ENCODE results near the gene TDRD12. TPM values are rescaled to one million over a fixed set of nuclear protein-coding genes. Genes with fewer than 3 reads are reported as not detected.
"Not testable (repeated sequence)": the region's sequence is repeated elsewhere in the genome, so short reads cannot be mapped to it uniquely, and the experiment has no call there.

Gene TDRD12
- total RNA-seq, 2 experiments from 2014 or later = 0.21 to 0.25 TPM

DNA sequence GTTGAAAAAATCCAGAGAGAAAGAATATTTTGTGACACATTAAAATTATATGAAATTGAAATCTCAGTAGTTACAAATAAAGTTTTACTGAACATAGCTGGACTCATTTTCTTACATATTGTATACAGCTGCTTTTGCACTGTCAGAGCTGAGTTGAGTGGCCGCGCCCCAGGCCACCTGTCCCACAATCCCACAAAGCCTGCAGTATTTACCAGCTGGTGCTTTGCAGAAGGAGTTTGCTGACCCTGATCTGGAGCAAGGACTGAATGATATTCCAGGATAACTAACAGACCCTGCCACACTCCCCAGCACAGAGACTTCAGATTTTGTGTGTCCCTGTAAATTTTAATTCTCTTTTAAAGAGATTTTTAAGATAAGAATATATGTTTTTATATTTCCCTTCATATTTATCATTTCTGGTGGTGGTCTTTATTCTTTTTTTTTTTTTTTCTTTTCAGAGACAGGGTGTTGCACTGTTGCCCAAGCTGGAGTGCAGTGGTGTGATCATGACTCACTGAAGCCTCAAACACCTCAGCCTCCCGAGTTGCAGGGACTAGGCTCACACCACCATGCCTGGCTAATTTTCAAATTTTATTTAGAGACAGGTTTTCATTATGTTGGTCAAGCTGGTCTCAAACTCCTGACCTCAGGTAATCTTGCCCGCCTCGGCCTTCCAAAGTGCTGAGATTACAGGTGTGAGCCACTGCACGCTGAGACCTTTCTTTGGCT lies 48.5 kb downstream of the TDRD12 start:
- intact Hi-C loops (cut with micrococcal nuclease) = no loop called here
- CTCF ChIA-PET = no interaction called here
- H3K4me1 Mint-ChIP-seq (ENCODE audit: low read depth) = no peaks in the 10 kb centered on the region
- no peaks in the 10 kb centered on the region for H3K36me3 Mint-ChIP-seq (ENCODE audit: low read depth)
- DNase-seq = no peak
- no peaks in the 10 kb centered on the region for H3K9me3 Mint-ChIP-seq
- H3K27ac Mint-ChIP-seq = no peak overlapping the region
- no peak overlapping the region for H3K4me3 Mint-ChIP-seq
- H3K27me3 Mint-ChIP-seq (ENCODE audit: low read depth) = no peaks in the 10 kb centered on the region

DNA sequence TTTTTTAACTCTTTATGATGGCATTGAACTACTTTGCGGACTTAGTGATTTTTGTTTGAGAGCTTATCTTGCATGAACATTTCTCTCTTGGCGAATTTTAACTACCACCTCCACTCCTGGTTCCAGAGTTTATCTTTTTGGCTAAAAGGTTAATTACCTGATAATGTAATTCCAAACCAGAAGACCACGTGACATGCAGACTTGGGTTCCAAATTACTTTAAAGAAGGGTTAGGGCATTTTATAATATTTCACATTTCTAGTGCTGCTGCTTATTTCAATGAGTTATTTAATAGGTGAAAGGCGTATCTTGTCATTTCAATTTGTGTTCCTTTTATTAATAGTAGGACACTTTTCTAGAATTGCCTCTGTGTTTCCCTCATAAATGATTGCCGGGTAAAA lies 52.0 kb downstream of the TDRD12 start:
- Mint-ChIP-seq H3K27ac (no peak overlapping the region), H3K4me1 (ENCODE audit: low read depth) (peaks cover 5% of the 10 kb centered on the region), H3K4me3 (no peak overlapping the region), H3K27me3 (ENCODE audit: low read depth) (no peaks in the 10 kb centered on the region), H3K9me3 (no peaks in the 10 kb centered on the region), H3K36me3 (ENCODE audit: low read depth) (no peaks in the 10 kb centered on the region)
- CTCF ChIA-PET = interaction anchor here (0.6 kb wide), 1 partner anchor 11 kb away, joined by 3 read pairs; no protein-coding TSS in a partner anchor
- intact Hi-C loops (cut with micrococcal nuclease) = no loop called here
- no peak for DNase-seq

DNA sequence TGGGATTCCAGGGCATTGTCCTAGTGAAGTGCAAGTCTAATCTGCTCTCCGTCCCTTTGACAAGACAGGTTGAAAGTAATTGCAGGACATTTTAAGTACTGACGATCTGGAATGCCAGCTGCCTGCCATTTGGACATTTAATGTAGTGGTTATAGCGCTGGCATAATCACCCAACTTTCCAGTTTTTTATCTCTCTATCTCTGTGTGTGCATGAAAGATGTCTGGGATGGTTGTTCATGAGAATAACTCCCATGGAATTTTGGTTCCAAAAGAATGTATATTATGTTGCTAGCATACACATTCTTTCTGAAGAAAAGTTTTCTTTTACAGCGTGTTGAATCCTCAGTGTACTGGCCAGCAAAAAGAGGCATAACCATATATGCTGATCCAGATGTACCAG lies 53.6 kb downstream of the TDRD12 start:
- H3K27me3 Mint-ChIP-seq (ENCODE audit: low read depth) = no peaks in the 10 kb centered on the region
- DNase-seq = no peak
- no peaks in the 10 kb centered on the region for H3K36me3 Mint-ChIP-seq (ENCODE audit: low read depth)
- H3K4me3 Mint-ChIP-seq = no peak overlapping the region
- no peaks in the 10 kb centered on the region for H3K9me3 Mint-ChIP-seq
- peaks cover 5% of the 10 kb centered on the region for H3K4me1 Mint-ChIP-seq (ENCODE audit: low read depth)
- CTCF ChIA-PET = no interaction called here
- H3K27ac Mint-ChIP-seq = no peak overlapping the region
- intact Hi-C loops (cut with micrococcal nuclease) = no loop called here

DNA sequence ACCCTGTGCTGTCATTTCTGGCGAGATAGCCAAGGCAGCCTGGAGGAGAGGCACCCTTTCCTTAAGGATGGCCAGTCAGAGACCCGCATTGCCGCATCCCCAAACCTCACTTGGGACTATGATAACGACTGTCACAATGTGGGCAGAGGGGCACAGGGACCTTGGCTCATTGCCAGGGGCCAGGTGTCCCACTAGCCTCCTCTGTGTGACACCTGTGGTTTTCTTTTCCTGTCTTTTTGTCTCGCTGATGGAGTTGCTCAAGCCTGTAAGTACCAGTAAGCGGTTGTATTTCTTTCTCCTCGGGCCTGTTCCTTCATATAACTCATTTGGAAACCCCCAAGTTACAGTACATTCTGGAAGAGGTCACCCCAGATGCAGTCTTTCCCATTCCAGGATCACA lies 59.5 kb downstream of the TDRD12 start:
- CTCF ChIA-PET = no interaction called here

DNA sequence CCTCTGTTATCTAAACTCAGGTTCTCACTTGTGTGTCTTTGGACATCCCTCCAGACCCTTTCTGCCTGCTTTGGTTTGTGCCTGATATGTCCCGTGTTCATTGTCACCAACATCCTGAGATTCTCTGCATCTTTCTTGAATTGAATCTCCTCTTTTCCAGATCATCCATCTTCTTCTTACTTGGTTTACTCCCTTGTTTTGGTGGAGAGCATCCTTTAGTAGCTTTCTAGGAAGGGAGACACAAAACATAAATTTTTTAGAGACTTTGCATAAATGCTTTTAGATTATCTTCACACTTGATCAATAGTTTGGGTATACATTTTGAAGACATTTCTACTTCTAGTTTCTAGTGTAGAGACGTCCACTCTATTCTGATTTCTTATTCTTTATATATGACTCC lies 61.7 kb downstream of the TDRD12 start:
- H3K9me3 Mint-ChIP-seq = peaks cover 22% of the 10 kb centered on the region
- peaks cover 3% of the 10 kb centered on the region for H3K36me3 Mint-ChIP-seq (ENCODE audit: low read depth)
- H3K27ac Mint-ChIP-seq = no peak overlapping the region
- no peak overlapping the region for H3K4me3 Mint-ChIP-seq
- peaks cover 2% of the 10 kb centered on the region for H3K27me3 Mint-ChIP-seq (ENCODE audit: low read depth)
- DNase-seq = no peak
- H3K4me1 Mint-ChIP-seq (ENCODE audit: low read depth) = peaks cover 3% of the 10 kb centered on the region
- intact Hi-C loops (cut with micrococcal nuclease) = no loop called here
- CTCF ChIA-PET = no interaction called here

More for the DNA sequence above, 59.5 kb downstream of the TDRD12 start:
- H3K27ac Mint-ChIP-seq = no peak overlapping the region
- peaks cover 5% of the 10 kb centered on the region for H3K4me1 Mint-ChIP-seq (ENCODE audit: low read depth)
- H3K27me3 Mint-ChIP-seq (ENCODE audit: low read depth) = no peaks in the 10 kb centered on the region
- peaks cover 17% of the 10 kb centered on the region for H3K9me3 Mint-ChIP-seq
- peaks cover 3% of the 10 kb centered on the region for H3K36me3 Mint-ChIP-seq (ENCODE audit: low read depth)
- intact Hi-C loops (cut with micrococcal nuclease) = no loop called here
- no peak overlapping the region for H3K4me3 Mint-ChIP-seq
- DNase-seq = no peak

DNA sequence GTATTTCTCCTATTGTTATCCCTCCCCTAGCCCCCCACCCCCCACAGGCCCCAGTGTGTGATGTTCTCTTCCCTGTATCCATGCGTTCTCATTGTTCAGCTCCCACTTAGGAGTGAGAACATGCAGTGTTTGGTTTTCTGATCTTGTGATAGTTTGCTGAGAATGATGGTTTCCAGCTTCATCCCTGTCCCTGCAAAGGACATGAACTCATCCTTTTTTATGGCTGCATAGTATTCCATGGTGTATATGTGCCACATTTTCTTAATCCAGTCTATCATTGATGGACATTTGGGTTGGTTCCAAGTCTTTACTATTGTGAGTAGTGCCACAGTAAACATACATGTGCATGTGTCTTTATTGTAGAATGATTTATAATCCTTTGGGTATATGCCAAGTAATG lies 62.5 kb downstream of the TDRD12 start:
- H3K9me3 Mint-ChIP-seq = peaks cover 24% of the 10 kb centered on the region

DNA sequence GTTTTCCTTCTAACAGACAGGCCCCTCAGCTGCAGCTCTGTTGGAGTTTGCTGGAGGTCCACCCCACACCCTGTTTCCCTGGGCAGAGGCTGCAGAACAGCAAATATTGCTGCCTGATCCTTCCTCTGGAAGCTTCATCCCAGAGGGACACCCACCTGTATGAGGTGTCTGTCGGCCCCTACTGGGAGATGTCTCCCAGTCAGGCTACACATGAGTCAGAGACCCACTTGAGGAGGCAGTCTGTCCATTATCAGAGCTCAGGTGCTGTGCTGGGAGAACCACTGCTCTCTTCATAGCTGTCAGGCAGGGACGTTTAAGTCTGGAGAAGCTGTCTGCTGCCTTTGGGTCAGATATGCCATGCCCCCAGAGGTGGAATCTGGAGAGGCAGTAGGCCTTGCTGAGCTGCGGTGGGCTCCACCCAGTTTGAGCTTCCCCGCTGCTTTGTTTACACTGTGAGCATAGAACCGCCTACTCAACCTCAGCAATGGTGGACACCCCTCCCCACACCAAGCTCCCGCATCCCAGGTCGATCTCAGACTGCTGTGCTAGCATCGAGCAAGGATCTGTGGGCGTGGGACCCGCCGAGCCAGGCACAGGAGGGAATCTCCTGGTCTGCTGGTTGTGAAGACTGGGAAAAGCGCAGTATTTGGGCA lies 67.7 kb downstream of the TDRD12 start:
- H3K9me3 Mint-ChIP-seq = peaks cover 13% of the 10 kb centered on the region
- H3K4me3 Mint-ChIP-seq; H3K27ac Mint-ChIP-seq; H3K36me3 Mint-ChIP-seq (ENCODE audit: low read depth); DNase-seq; H3K27me3 Mint-ChIP-seq (ENCODE audit: low read depth); intact Hi-C loops (cut with micrococcal nuclease): not testable (repeated sequence)
- H3K4me1 Mint-ChIP-seq (ENCODE audit: low read depth) = peaks cover 14% of the 10 kb centered on the region
- CTCF ChIA-PET = interaction anchor here (0.6 to 0.7 kb wide), 4 partner anchors 10 to 668 kb away, joined by 3 to 5 read pairs (median 3); no protein-coding TSS in a partner anchor

More for the DNA sequence above, 62.5 kb downstream of the TDRD12 start:
- H3K4me3 Mint-ChIP-seq; DNase-seq; H3K4me1 Mint-ChIP-seq (ENCODE audit: low read depth); H3K27ac Mint-ChIP-seq; H3K27me3 Mint-ChIP-seq (ENCODE audit: low read depth); intact Hi-C loops (cut with micrococcal nuclease); H3K36me3 Mint-ChIP-seq (ENCODE audit: low read depth); CTCF ChIA-PET: not testable (repeated sequence)

DNA sequence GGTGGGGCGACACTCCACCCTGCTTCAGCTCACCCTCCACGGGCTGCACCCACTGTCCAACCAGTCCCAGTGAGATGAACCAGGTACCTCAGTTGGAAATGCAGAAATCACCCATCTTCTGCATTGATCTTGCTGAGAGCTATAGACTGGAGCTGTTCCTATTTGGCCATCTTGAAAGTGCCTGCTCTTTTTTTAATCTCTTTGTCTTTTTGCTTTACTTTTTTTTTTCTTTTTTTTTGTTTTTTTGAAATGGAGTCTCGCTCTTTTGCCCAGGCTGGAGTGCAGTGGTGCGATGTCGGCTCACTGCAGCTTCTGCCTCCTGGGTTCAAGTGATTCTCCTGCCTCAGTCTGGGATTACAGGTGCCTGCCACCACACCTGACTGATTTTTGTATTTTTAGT lies 68.3 kb downstream of the TDRD12 start:
- H3K4me3 Mint-ChIP-seq; H3K27ac Mint-ChIP-seq; H3K36me3 Mint-ChIP-seq (ENCODE audit: low read depth); DNase-seq; intact Hi-C loops (cut with micrococcal nuclease); H3K27me3 Mint-ChIP-seq (ENCODE audit: low read depth): not testable (repeated sequence)
- peaks cover 14% of the 10 kb centered on the region for H3K4me1 Mint-ChIP-seq (ENCODE audit: low read depth)
- peaks cover 10% of the 10 kb centered on the region for H3K9me3 Mint-ChIP-seq
- CTCF ChIA-PET = interaction anchor here (0.6 to 0.7 kb wide), 2 partner anchors 25 to 667 kb away, joined by 3 to 5 read pairs; no protein-coding TSS in a partner anchor

DNA sequence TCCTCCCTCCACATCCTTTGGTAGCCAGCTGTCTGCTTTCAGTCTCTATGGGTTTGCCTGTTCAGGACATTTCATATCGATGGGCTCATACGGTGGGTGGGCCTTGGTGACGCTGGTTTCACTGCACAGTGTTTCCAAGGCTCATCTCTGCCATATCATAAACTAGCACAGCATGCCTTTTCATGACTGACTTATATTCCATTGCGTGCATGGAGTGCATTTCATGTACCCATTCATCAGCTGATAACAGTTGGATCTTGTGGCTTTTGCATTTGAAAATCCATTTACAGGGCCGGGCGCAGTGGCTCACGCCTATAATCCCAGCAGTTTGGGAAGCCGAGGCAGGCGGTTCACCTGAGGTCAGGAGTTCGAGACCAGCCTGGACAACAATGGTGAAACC lies 69.9 kb downstream of the TDRD12 start:
- DNase-seq = no peak
- H3K4me1 Mint-ChIP-seq (ENCODE audit: low read depth) = peaks cover 22% of the 10 kb centered on the region
- no peaks in the 10 kb centered on the region for H3K36me3 Mint-ChIP-seq (ENCODE audit: low read depth)
- H3K4me3 Mint-ChIP-seq = no peak overlapping the region
- intact Hi-C loops (cut with micrococcal nuclease) = no loop called here
- CTCF ChIA-PET = no interaction called here
- H3K27ac Mint-ChIP-seq = no peak overlapping the region
- peaks cover 7% of the 10 kb centered on the region for H3K9me3 Mint-ChIP-seq
- peaks cover 2% of the 10 kb centered on the region for H3K27me3 Mint-ChIP-seq (ENCODE audit: low read depth)

DNA sequence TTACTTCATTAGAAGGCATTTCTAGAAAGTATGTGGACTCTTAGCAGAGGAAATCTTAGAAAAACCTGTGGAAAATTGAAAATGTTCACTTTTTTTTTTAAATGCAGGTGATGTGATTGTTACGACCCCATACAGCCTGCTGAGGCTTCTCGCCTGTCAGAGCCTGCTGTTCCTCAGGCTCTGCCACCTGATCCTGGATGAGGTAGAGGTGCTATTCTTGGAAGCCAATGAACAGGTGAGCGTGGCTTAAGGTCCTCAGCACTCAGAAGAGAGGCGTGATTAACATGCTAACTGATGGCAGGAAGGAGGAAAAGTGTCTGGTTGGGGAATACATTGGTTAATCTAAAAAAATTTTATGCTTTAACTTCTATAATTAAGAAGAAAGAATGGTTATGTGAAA lies 78.6 kb downstream of the TDRD12 start:
- Mint-ChIP-seq H3K9me3 (no peaks in the 10 kb centered on the region), H3K27ac (no peak overlapping the region), H3K27me3 (ENCODE audit: low read depth) (no peaks in the 10 kb centered on the region), H3K4me1 (ENCODE audit: low read depth) (peaks cover 44% of the 10 kb centered on the region), H3K36me3 (ENCODE audit: low read depth) (no peaks in the 10 kb centered on the region), H3K4me3 (no peak overlapping the region)
- CTCF ChIA-PET = no interaction called here
- intact Hi-C loops (cut with micrococcal nuclease) = loop anchor here (10.0 kb wide), 1 partner anchor 203 kb away; no protein-coding TSS in a partner anchor
- no peak for DNase-seq

DNA sequence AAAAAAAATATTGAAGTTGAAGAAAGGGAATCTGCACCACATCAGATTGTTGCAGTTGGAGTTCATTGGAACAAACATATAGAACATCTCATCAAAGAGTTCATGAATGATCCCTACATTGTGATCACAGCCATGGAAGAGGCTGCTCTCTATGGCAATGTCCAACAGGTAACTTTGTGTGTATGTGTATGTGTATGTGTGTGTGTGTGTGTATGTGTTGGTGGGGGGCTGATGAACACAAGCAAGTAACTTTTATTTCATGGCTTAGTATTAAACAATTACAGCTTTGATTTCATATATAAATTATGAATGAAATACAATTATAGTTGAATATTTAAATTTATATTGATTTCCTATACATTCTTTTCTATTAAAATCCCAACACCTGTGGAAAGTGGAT lies 80.6 kb downstream of the TDRD12 start:
- CTCF ChIA-PET = interaction anchor here (1.2 kb wide), 1 partner anchor 9 kb away, joined by 3 read pairs; no protein-coding TSS in a partner anchor
- H3K4me3 Mint-ChIP-seq = no peak overlapping the region
- intact Hi-C loops (cut with micrococcal nuclease) = no loop called here
- DNase-seq = no peak
- H3K9me3 Mint-ChIP-seq = no peaks in the 10 kb centered on the region
- H3K36me3 Mint-ChIP-seq (ENCODE audit: low read depth) = no peaks in the 10 kb centered on the region
- no peaks in the 10 kb centered on the region for H3K27me3 Mint-ChIP-seq (ENCODE audit: low read depth)
- no peak overlapping the region for H3K27ac Mint-ChIP-seq
- H3K4me1 Mint-ChIP-seq (ENCODE audit: low read depth) = peaks cover 30% of the 10 kb centered on the region

DNA sequence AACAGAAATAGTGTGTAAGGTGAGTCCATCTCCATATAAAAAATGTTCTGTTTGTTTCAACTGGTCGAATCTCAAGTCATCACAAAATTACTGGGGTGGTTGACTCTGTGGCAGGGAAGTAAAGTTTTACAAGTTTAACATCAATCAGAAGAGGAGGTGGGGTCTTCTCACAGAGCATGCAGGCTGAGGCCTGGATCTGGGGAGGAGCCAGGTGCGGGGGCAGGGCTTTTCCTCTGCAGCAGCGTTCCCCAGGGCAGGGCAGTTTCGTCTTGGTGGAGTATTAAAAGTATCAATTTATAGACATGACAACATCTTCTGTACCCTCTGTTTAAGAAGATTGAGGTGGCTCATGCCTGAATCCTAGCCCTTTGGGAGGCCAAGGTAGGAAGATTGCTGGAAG lies 81.2 kb downstream of the TDRD12 start:
- Mint-ChIP-seq H3K9me3 (no peaks in the 10 kb centered on the region), H3K4me1 (ENCODE audit: low read depth) (peaks cover 25% of the 10 kb centered on the region), H3K27ac (no peak overlapping the region), H3K36me3 (ENCODE audit: low read depth) (no peaks in the 10 kb centered on the region), H3K27me3 (ENCODE audit: low read depth) (no peaks in the 10 kb centered on the region), H3K4me3 (no peak overlapping the region)
- intact Hi-C loops (cut with micrococcal nuclease) = no loop called here
- no peak for DNase-seq
- CTCF ChIA-PET = interaction anchor here (1.2 kb wide), 1 partner anchor 9 kb away, joined by 3 read pairs; no protein-coding TSS in a partner anchor

DNA sequence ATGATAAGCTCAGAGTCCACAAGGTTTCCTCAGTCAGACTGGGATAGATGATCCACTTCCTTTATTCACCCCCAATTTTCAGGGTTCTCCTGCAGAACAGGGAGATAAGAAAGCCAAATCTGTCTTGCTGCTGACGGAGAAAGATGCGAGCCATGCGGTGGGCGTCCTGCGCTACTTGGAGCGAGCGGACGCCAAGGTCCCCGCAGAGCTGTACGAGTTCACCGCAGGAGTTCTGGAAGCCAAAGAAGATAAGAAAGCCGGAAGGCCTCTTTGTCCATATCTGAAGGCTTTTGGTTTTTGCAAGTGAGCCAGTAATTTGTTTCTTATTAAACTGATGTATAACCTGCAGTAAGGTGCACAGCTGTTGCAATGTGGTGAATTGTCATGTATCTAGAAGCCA lies 83.3 kb downstream of the TDRD12 start:
- intact Hi-C loops (cut with micrococcal nuclease) = no loop called here
- DNase-seq = no peak
- no peaks in the 10 kb centered on the region for H3K9me3 Mint-ChIP-seq
- no peaks in the 10 kb centered on the region for H3K27me3 Mint-ChIP-seq (ENCODE audit: low read depth)
- H3K36me3 Mint-ChIP-seq (ENCODE audit: low read depth) = no peaks in the 10 kb centered on the region
- CTCF ChIA-PET = no interaction called here
- no peak overlapping the region for H3K27ac Mint-ChIP-seq
- H3K4me1 Mint-ChIP-seq (ENCODE audit: low read depth) = peaks cover 17% of the 10 kb centered on the region
- no peak overlapping the region for H3K4me3 Mint-ChIP-seq
